ENCODE data around the gene CHI3L1. TPM values are rescaled to one million over a fixed set of nuclear protein-coding genes. Genes with fewer than 3 reads are reported as not detected.

Gene CHI3L1
- total RNA-seq, 1 experiment from 2014 or later: not detected

GRCh38 chr1:203184467-203184866 lies 2.0 kb downstream of the CHI3L1 start:
- Histone ChIP-seq H3K56ac (ENCODE audit: insufficient read length, low read depth, low read length) (no peak overlapping the region), H2BK20ac (ENCODE audit: low read depth, low read length, poor library complexity, severe bottlenecking) (no peak overlapping the region), H2AK5ac (ENCODE audit: insufficient read length, low read length) (no peak overlapping the region), H2BK15ac (ENCODE audit: low read depth, low read length) (no peak overlapping the region), H3K27ac (ENCODE audit: insufficient read length, low read depth, low read length) (no peak overlapping the region), H3K14ac (ENCODE audit: insufficient read depth, low read length) (no peak overlapping the region), H3K4ac (ENCODE audit: low read depth, low read length) (no peak overlapping the region), H3K4me1 (ENCODE audit: insufficient read depth, low read length) (peaks cover 6% of the 10 kb centered on the region; the same call in 1 of the 2 replicates), H2BK120ac (ENCODE audit: low read depth, low read length, poor library complexity, severe bottlenecking) (no peak overlapping the region), H3K9ac (ENCODE audit: extremely low read depth, insufficient read length, low read length) (no peak overlapping the region), H4K91ac (ENCODE audit: insufficient read length, low read depth, low read length) (no peak overlapping the region), H3K9me3 (ENCODE audit: control insufficient read depth, low read depth, low read length) (no peaks in the 10 kb centered on the region), H3T11ph (ENCODE audit: low read length) (no peak overlapping the region), H3K23me2 (ENCODE audit: insufficient read length, low read depth, low read length, poor library complexity, severe bottlenecking) (peaks cover 3% of the 10 kb centered on the region), H3K79me2 (ENCODE audit: insufficient read depth, low read length) (no peaks in the 10 kb centered on the region), H2BK12ac (ENCODE audit: insufficient read length, low read depth, low read length) (no peak overlapping the region), H2AFZ (ENCODE audit: low read length) (no peak overlapping the region), H3K27me3 (ENCODE audit: insufficient read depth, low read length) (no peaks in the 10 kb centered on the region), H4K20me1 (ENCODE audit: control insufficient read depth, insufficient read depth, insufficient read length) (no peaks in the 10 kb centered on the region), H3K18ac (ENCODE audit: insufficient read length, low read depth, low read length) (no peak overlapping the region), H3K23ac (ENCODE audit: insufficient read length, low read depth, low read length) (no peak overlapping the region), H3K4me2 (ENCODE audit: insufficient read depth, insufficient read length, low read length) (no peak overlapping the region), H3K79me1 (ENCODE audit: insufficient read depth, low read depth, low read length, poor library complexity, severe bottlenecking) (no peaks in the 10 kb centered on the region), H4K8ac (replicated peaks; ENCODE audit: insufficient read length, low read depth, low read length) (no peak overlapping the region), H4K5ac (ENCODE audit: insufficient read length, low read depth, low read length) (no peak overlapping the region), H2BK5ac (ENCODE audit: insufficient read length, low read length) (no peak overlapping the region)
- no peak for DNase-seq
- TF ChIP-seq CTCF (conservative IDR thresholded peaks at IDR 0.05): no peak
- Mint-ChIP-seq H3K36me3 (ENCODE audit: insufficient read depth in 1 of 3, low read depth in 3 of 3) (no peaks in the 10 kb centered on the region), H3K4me1 (peaks cover 29 to 44% of the 10 kb centered on the region in 2 experiments), H3K9me3 (no peaks in the 10 kb centered on the region; a peak in 2 of 5 replicates), H3K4me3 (no peak overlapping the region), H3K27me3 (ENCODE audit: low read depth) (no peaks in the 10 kb centered on the region; the same call in none of the 2 replicates), H3K27ac (no peak overlapping the region)
- WGBS (ENCODE audit: extremely low coverage, insufficient read length, low lambda C conversion rate): no CpG with 5 or more reads among the region's 4 CpGs
